ENCODE results near the gene ANXA11.

The ANXA11 gene

GRCh38 chr10:80184291-80184690 is 21.0 kb downstream of the ANXA11 start:
- DNase-seq (ENCODE audit: low read depth, low spot score) = no peak
- H3K9ac ChIP-seq (ENCODE audit: insufficient read length) = no peak overlapping the region
- TF ChIP-seq POLR2AphosphoS5 (IDR thresholded peaks at IDR 0.05; ENCODE audit: borderline replicate concordance, low read depth, low read length) (no peak), EZH2 (IDR thresholded peaks at IDR 0.05) (no peak), FOXP2 (optimal IDR thresholded peaks at IDR 0.05; ENCODE audit: control extremely low read depth, extremely low read length, insufficient read depth) (no peak)
- H3K9me3 ChIP-seq (ENCODE audit: low read depth, low read length) = no peaks in the 10 kb centered on the region
- no peak overlapping the region for H3K4me3 ChIP-seq
- H3K27ac ChIP-seq = no peak overlapping the region
- no peaks in the 10 kb centered on the region for H3K36me3 ChIP-seq (ENCODE audit: insufficient read depth, low read length)

- no peak overlapping the region for H3K27ac ChIP-seq
- TF ChIP-seq POLR2AphosphoS5 (IDR thresholded peaks at IDR 0.05; ENCODE audit: borderline replicate concordance, low read depth, low read length) = no peak
- TF ChIP-seq FOXP2 (optimal IDR thresholded peaks at IDR 0.05; ENCODE audit: control extremely low read depth, extremely low read length, insufficient read depth) = no peak
- no peak for TF ChIP-seq EZH2 (IDR thresholded peaks at IDR 0.05)
Observed at GRCh38 chr10:80183436-80183835, 21.9 kb downstream of the ANXA11 start.

GRCh38 chr10:80182986-80183385 is 22.4 kb downstream of the ANXA11 start:
- Histone ChIP-seq H3K4me3 (no peak overlapping the region), H3K36me3 (ENCODE audit: insufficient read depth, low read length) (no peaks in the 10 kb centered on the region)

More at GRCh38 chr10:80183436-80183835, 21.9 kb downstream of the ANXA11 start:
- no peak overlapping the region for H3K9ac ChIP-seq (ENCODE audit: insufficient read length)
- no peaks in the 10 kb centered on the region for H3K9me3 ChIP-seq (ENCODE audit: low read depth, low read length)
- DNase-seq (ENCODE audit: low read depth, low spot score) = no peak
- no peaks in the 10 kb centered on the region for H3K36me3 ChIP-seq (ENCODE audit: insufficient read depth, low read length)
- no peak overlapping the region for H3K4me3 ChIP-seq

GRCh38 chr10:80177781-80178636 is 27.3 kb downstream of the ANXA11 start:
- no peak overlapping the region for H3K9ac ChIP-seq (ENCODE audit: insufficient read length)
- H3K9me3 ChIP-seq (ENCODE audit: low read depth, low read length) = no peaks in the 10 kb centered on the region
- H3K36me3 ChIP-seq (ENCODE audit: insufficient read depth, low read length) = no peaks in the 10 kb centered on the region
- no peak overlapping the region for H3K4me3 ChIP-seq
- TF ChIP-seq EZH2 (IDR thresholded peaks at IDR 0.05) (no peak), POLR2AphosphoS5 (IDR thresholded peaks at IDR 0.05; ENCODE audit: borderline replicate concordance, low read depth, low read length) (no peak), FOXP2 (optimal IDR thresholded peaks at IDR 0.05; ENCODE audit: control extremely low read depth, extremely low read length, insufficient read depth) (no peak)
- H3K27ac ChIP-seq = no peak overlapping the region
- no peak for DNase-seq (ENCODE audit: low read depth, low spot score)

More at GRCh38 chr10:80182986-80183385, 22.4 kb downstream of the ANXA11 start:
- no peak for DNase-seq (ENCODE audit: low read depth, low spot score)
- no peaks in the 10 kb centered on the region for H3K9me3 ChIP-seq (ENCODE audit: low read depth, low read length)
- TF ChIP-seq POLR2AphosphoS5 (IDR thresholded peaks at IDR 0.05; ENCODE audit: borderline replicate concordance, low read depth, low read length) = no peak
- TF ChIP-seq FOXP2 (optimal IDR thresholded peaks at IDR 0.05; ENCODE audit: control extremely low read depth, extremely low read length, insufficient read depth) = no peak
- TF ChIP-seq EZH2 (IDR thresholded peaks at IDR 0.05) = no peak
- H3K9ac ChIP-seq (ENCODE audit: insufficient read length) = no peak overlapping the region
- H3K27ac ChIP-seq = no peak overlapping the region

GRCh38 chr10:80176526-80176925 is 28.8 kb downstream of the ANXA11 start:
- H3K27ac ChIP-seq = no peak overlapping the region
- no peak overlapping the region for H3K9ac ChIP-seq (ENCODE audit: insufficient read length)
- no peak overlapping the region for H3K4me3 ChIP-seq
- no peak for DNase-seq (ENCODE audit: low read depth, low spot score)
- H3K9me3 ChIP-seq (ENCODE audit: low read depth, low read length) = no peaks in the 10 kb centered on the region
- no peaks in the 10 kb centered on the region for H3K36me3 ChIP-seq (ENCODE audit: insufficient read depth, low read length)
- no peak for TF ChIP-seq FOXP2 (optimal IDR thresholded peaks at IDR 0.05; ENCODE audit: control extremely low read depth, extremely low read length, insufficient read depth)
- no peak for TF ChIP-seq EZH2 (IDR thresholded peaks at IDR 0.05)
- no peak for TF ChIP-seq POLR2AphosphoS5 (IDR thresholded peaks at IDR 0.05; ENCODE audit: borderline replicate concordance, low read depth, low read length)

- Histone ChIP-seq H3K4me3 (no peak overlapping the region), H3K36me3 (ENCODE audit: insufficient read depth, low read length) (no peaks in the 10 kb centered on the region), H3K9me3 (ENCODE audit: low read depth, low read length) (no peaks in the 10 kb centered on the region), H3K27ac (no peak overlapping the region), H3K9ac (ENCODE audit: insufficient read length) (no peak overlapping the region)
- TF ChIP-seq POLR2AphosphoS5 (IDR thresholded peaks at IDR 0.05; ENCODE audit: borderline replicate concordance, low read depth, low read length) = no peak
- no peak for TF ChIP-seq EZH2 (IDR thresholded peaks at IDR 0.05)
- TF ChIP-seq FOXP2 (optimal IDR thresholded peaks at IDR 0.05; ENCODE audit: control extremely low read depth, extremely low read length, insufficient read depth) = no peak
- no peak for DNase-seq (ENCODE audit: low read depth, low spot score)
Observed at GRCh38 chr10:80174641-80175395, 30.5 kb downstream of the ANXA11 start.

GRCh38 chr10:80173466-80173865 is 31.9 kb downstream of the ANXA11 start:
- no peaks in the 10 kb centered on the region for H3K9me3 ChIP-seq (ENCODE audit: low read depth, low read length)
- H3K9ac ChIP-seq (ENCODE audit: insufficient read length) = no peak overlapping the region
- DNase-seq (ENCODE audit: low read depth, low spot score) = no peak
- TF ChIP-seq POLR2AphosphoS5 (IDR thresholded peaks at IDR 0.05; ENCODE audit: borderline replicate concordance, low read depth, low read length) (no peak), FOXP2 (optimal IDR thresholded peaks at IDR 0.05; ENCODE audit: control extremely low read depth, extremely low read length, insufficient read depth) (no peak), EZH2 (IDR thresholded peaks at IDR 0.05) (no peak)
- H3K36me3 ChIP-seq (ENCODE audit: insufficient read depth, low read length) = no peaks in the 10 kb centered on the region
- no peak overlapping the region for H3K27ac ChIP-seq
- H3K4me3 ChIP-seq = no peak overlapping the region

GRCh38 chr10:80172896-80173295 is 32.4 kb downstream of the ANXA11 start:
- TF ChIP-seq EZH2 (IDR thresholded peaks at IDR 0.05) = no peak
- TF ChIP-seq POLR2AphosphoS5 (IDR thresholded peaks at IDR 0.05; ENCODE audit: borderline replicate concordance, low read depth, low read length) = no peak
- TF ChIP-seq FOXP2 (optimal IDR thresholded peaks at IDR 0.05; ENCODE audit: control extremely low read depth, extremely low read length, insufficient read depth) = no peak

More at GRCh38 chr10:80172896-80173295, 32.4 kb downstream of the ANXA11 start:
- no peak for DNase-seq (ENCODE audit: low read depth, low spot score)
- H3K9ac ChIP-seq (ENCODE audit: insufficient read length) = no peak overlapping the region
- no peak overlapping the region for H3K27ac ChIP-seq
- no peaks in the 10 kb centered on the region for H3K36me3 ChIP-seq (ENCODE audit: insufficient read depth, low read length)
- no peaks in the 10 kb centered on the region for H3K9me3 ChIP-seq (ENCODE audit: low read depth, low read length)
- no peak overlapping the region for H3K4me3 ChIP-seq

Measured in SK-N-MC (cell line).